Measurements from ENCODE around the gene LAMB4.

DNA sequence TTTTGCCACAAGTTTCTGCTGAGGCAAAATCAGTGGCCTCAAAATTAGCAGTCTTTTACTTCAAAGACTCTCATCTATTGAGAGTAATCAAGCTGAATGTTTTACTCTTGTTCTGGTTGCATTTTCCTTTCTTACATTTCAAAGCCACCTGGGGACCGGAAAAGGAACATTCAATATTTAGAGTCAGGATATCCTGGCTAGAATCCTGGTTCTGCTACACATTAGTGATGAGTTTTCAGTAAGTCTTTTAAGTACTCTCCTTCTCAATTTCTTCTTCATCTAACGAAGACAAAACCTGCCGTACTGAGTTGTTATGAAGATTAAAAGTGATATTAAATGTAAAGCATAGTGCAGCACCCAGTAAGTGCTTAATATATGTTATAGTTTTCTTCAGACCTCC lies 52.5 kb downstream of the LAMB4 start:
- TF ChIP-seq, protein P1, sequence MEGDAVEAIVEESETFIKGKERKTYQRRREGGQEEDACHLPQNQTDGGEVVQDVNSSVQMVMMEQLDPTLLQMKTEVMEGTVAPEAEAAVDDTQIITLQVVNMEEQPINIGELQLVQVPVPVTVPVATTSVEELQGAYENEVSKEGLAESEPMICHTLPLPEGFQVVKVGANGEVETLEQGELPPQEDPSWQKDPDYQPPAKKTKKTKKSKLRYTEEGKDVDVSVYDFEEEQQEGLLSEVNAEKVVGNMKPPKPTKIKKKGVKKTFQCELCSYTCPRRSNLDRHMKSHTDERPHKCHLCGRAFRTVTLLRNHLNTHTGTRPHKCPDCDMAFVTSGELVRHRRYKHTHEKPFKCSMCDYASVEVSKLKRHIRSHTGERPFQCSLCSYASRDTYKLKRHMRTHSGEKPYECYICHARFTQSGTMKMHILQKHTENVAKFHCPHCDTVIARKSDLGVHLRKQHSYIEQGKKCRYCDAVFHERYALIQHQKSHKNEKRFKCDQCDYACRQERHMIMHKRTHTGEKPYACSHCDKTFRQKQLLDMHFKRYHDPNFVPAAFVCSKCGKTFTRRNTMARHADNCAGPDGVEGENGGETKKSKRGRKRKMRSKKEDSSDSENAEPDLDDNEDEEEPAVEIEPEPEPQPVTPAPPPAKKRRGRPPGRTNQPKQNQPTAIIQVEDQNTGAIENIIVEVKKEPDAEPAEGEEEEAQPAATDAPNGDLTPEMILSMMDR (IDR thresholded peaks at IDR 0.05), result no peak
- TF ChIP-seq POLR2A (IDR thresholded peaks at IDR 0.05), result no peak
